MCF 10A (cell line): ENCODE data around the gene PEBP1. TPM values are rescaled to one million over a fixed set of nuclear protein-coding genes. Genes with fewer than 3 reads are reported as not detected.

Experiments
- Bru-seq: library from RNA; stranded (reverse); fragments of 400-500 nt; gene quantifications from one replicate; lab custom pipeline; 2021; lab: Mats Ljungman, UMichigan
- BruChase-seq, 2 experiments: library from RNA; stranded (reverse); fragments of 400-500 nt; gene quantifications; one replicate each; lab custom pipeline; 2021; lab: Mats Ljungman, UMichigan
- BruUV-seq: library from RNA; stranded (reverse); fragments of 400-500 nt; replicated peaks from 2 replicates; lab custom pipeline; 2021; lab: Mats Ljungman, UMichigan
- CTCF ChIA-PET: fragments of 300-600 bp; sonication (Branson Sonifier 250); formaldehyde crosslinking; extraction: SDS; loops from one replicate; lab custom pipeline; 2021; ENCODE audit warnings: antibody characterized with exemption, inconsistent platforms; lab: Yijun Ruan, JAX
- POLR2A ChIA-PET: fragments of 300-600, 350-650 bp; sonication (Branson Sonifier 250); formaldehyde crosslinking; extraction: SDS; loops from one replicate; lab custom pipeline; 2020; ENCODE audit warnings: antibody characterized with exemption, inconsistent platforms; lab: Yijun Ruan, JAX
- DNase-seq: peaks from one replicate; pipeline ENCODE4 v3.0.0-alpha.2; 2018; ENCODE audit not compliant: unreplicated experiment
- H3K27ac Mint-ChIP-seq: one replicate; pipeline ENCODE4 v1.8.0; 2022; ENCODE audit warnings: mild to moderate bottlenecking, low read depth, mixed read lengths; ENCODE audit not compliant: unreplicated experiment
- H3K27me3 Mint-ChIP-seq: one replicate; pipeline ENCODE4 v1.8.0; 2022; ENCODE audit warnings: mixed read lengths; ENCODE audit not compliant: insufficient read depth, unreplicated experiment
- H3K36me3 Mint-ChIP-seq: one replicate; pipeline ENCODE4 v1.8.0; 2022; ENCODE audit warnings: mild to moderate bottlenecking, moderate library complexity, mixed read lengths; ENCODE audit not compliant: insufficient read depth, unreplicated experiment
- H3K4me1 Mint-ChIP-seq: one replicate; pipeline ENCODE4 v1.8.0; 2022; ENCODE audit warnings: mixed read lengths; ENCODE audit not compliant: insufficient read depth, unreplicated experiment
- H3K4me3 Mint-ChIP-seq: one replicate; pipeline ENCODE4 v1.8.0; 2022; ENCODE audit warnings: mild to moderate bottlenecking, moderate library complexity, mixed read lengths; ENCODE audit not compliant: unreplicated experiment
- H3K9me3 Mint-ChIP-seq: one replicate; pipeline ENCODE4 v1.8.0; 2022; ENCODE audit warnings: mixed read lengths; ENCODE audit not compliant: unreplicated experiment
- intact Hi-C: fragments of 100-400 bp; cut with micrococcal nuclease; formaldehyde crosslinking; loops from 2 replicates; pipeline ENCODE4 v1.14.1; 2022
- long read RNA-seq: library from polyadenylated mRNA; stranded (forward); transcript quantifications from one replicate; pipeline ENCODE4 v2.0.0, GENCODE V29; 2022
- total RNA-seq: library from RNA; stranded (reverse); gene quantifications from 2 replicates; pipeline ENCODE4 v1.2.3, GENCODE V29; 2022
- TF ChIP-seq, protein P1 (sequence below): fragments of 200-600 bp; IDR thresholded peaks from one replicate; pipeline ENCODE4 v1.8.0; 2022; ENCODE audit warnings: antibody characterized with exemption, mild to moderate bottlenecking; ENCODE audit not compliant: unreplicated experiment

PEBP1 gene
- total RNA-seq (91.4 and 117 TPM in 2 replicates), Bru-seq, nascent RNA (percentile 81 among the genes with signal in this experiment), BruChase-seq, experiment 1, labeled RNA remaining after a 6-hour chase (percentile 93 among the genes with signal in this experiment), BruChase-seq, experiment 2, labeled RNA remaining after a 2-hour chase (percentile 83 among the genes with signal in this experiment)
- long read RNA-seq, transcript PEBP1-201 (4 exons, 1,697 nt), result major isoform, 482 of 537 reads
- long read RNA-seq, partial matches to known transcripts, result 47 of 537 reads
- long read RNA-seq, other reads (novel, unspliced or antisense), result 8 of 537 reads

DNA sequence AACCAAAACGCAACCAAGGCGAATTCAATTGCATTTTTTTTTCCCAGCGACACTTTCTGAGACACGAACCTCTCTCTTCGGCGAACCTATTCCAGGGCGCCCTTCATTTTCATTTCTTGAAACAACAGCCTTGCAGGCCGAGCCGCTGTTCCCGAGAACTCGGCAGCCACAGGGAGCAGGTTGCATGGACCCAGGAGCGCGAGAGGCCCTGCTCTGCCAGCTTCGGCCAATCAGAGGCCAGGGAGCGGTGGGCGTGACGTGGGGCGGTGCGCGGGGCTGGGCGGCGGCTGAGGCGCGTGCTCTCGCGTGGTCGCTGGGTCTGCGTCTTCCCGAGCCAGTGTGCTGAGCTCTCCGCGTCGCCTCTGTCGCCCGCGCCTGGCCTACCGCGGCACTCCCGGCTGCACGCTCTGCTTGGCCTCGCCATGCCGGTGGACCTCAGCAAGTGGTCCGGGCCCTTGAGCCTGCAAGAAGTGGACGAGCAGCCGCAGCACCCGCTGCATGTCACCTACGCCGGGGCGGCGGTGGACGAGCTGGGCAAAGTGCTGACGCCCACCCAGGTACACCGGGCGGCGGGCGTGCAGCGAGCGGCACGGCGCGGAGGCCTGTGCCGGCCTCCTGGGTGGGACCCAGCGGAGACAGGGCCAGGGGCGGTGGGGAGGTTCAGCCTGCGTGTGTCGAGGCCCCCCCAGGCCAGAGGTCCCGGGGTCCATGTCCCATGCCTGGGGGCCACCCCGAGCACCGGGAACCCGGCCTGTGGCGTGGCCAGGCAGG is at the start of gene PEBP1:
Gene PEBP1 (plus strand): TSS at position 337 of the 771 bp plus-strand sequence. CDS start 86 bp downstream, at position 423.
- ChIA-PET CTCF (interaction anchor here (0.6 to 4.1 kb wide), 8 partner anchors 9 to 269 kb away, joined by 3 to 29 read pairs (median 4); partner anchors contain the start of genes SUDS3 and VSIG10), POLR2A (interaction anchor here (0.5 to 3.7 kb wide), 21 partner anchors 9 to 1924 kb away, joined by 3 to 33 read pairs (median 4); partner anchors contain the start of genes SUDS3, TAOK3, VSIG10 and WSB2)
- TF ChIP-seq, protein P1, sequence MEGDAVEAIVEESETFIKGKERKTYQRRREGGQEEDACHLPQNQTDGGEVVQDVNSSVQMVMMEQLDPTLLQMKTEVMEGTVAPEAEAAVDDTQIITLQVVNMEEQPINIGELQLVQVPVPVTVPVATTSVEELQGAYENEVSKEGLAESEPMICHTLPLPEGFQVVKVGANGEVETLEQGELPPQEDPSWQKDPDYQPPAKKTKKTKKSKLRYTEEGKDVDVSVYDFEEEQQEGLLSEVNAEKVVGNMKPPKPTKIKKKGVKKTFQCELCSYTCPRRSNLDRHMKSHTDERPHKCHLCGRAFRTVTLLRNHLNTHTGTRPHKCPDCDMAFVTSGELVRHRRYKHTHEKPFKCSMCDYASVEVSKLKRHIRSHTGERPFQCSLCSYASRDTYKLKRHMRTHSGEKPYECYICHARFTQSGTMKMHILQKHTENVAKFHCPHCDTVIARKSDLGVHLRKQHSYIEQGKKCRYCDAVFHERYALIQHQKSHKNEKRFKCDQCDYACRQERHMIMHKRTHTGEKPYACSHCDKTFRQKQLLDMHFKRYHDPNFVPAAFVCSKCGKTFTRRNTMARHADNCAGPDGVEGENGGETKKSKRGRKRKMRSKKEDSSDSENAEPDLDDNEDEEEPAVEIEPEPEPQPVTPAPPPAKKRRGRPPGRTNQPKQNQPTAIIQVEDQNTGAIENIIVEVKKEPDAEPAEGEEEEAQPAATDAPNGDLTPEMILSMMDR, result no peak
- Mint-ChIP-seq H3K27ac (peak within 1 kb of the TSS; percentile 47), H3K9me3 (no peaks in the 10 kb centered on the region), H3K36me3 (peaks cover 22% of the 10 kb centered on the region), H3K4me3 (peak within 1 kb of the TSS; percentile 84), H3K4me1 (peaks cover 10% of the 10 kb centered on the region), H3K27me3 (no peaks in the 10 kb centered on the region)
- intact Hi-C loops, result no loop called here
- peak; percentile 94 for DNase-seq
- BruUV-seq, result no TSS peak

GRCh38 chr12:118089782-118090181 is 46.1 kb upstream of the PEBP1 start:
- Mint-ChIP-seq H3K36me3 (peaks cover 14% of the 10 kb centered on the region), H3K27me3 (no peaks in the 10 kb centered on the region), H3K27ac (peak overlapping the region; percentile 11), H3K9me3 (no peaks in the 10 kb centered on the region), H3K4me1 (peaks cover 6% of the 10 kb centered on the region), H3K4me3 (no peak overlapping the region)
- intact Hi-C loops, result no loop called here
- ChIA-PET POLR2A (interaction anchor here (1.2 kb wide), 1 partner anchor 13 kb away, joined by 6 read pairs; no protein-coding TSS in a partner anchor), CTCF (interaction anchor here (0.8 kb wide), 1 partner anchor 233 kb away, joined by 3 read pairs; no protein-coding TSS in a partner anchor)
- TF ChIP-seq, protein P1, result no peak
- no peak for DNase-seq
- BruUV-seq, result no TSS peak

DNA sequence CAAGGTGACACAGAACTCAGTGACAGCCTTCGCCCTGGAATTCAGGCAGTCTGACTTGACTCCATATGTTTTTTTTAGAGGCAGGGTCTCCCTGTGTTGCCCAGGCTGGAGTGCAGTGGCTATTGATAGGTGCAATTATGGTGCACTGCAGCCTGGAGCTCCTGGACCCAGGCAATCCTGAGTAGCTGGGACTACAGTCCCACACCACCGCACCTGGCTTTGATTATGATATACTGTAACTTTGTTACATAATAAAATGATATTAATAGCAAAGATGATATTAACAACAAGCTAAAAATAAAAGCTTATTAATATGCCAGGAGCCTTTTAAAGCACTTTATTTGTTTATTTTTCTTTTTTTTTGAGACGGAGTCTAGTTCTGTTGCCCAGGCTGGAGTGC is 41.9 kb upstream of the PEBP1 start:
- CTCF ChIA-PET, result interaction anchor here (0.6 to 1.4 kb wide), 6 partner anchors 9 to 1545 kb away, joined by 3 to 5 read pairs (median 4); partner anchors contain the start of gene VSIG10
- H3K36me3 Mint-ChIP-seq, result peaks cover 20% of the 10 kb centered on the region
- H3K27ac Mint-ChIP-seq, result no peak overlapping the region
- no peak overlapping the region for H3K4me3 Mint-ChIP-seq
- no TSS peak for BruUV-seq
- POLR2A ChIA-PET, result interaction anchor here (0.6 to 0.9 kb wide), 2 partner anchors 9 to 42 kb away, joined by 3 to 5 read pairs; partner anchors contain the start of genes PEBP1 and VSIG10
- no peaks in the 10 kb centered on the region for H3K9me3 Mint-ChIP-seq
- no peak for DNase-seq
- intact Hi-C loops, result no loop called here
- H3K27me3 Mint-ChIP-seq, result no peaks in the 10 kb centered on the region
- TF ChIP-seq, protein P1, result no peak
- H3K4me1 Mint-ChIP-seq, result peaks cover 6% of the 10 kb centered on the region
